RWPE2 (cell line): ENCODE results near the gene CCDC51.
A peak's percentile ranks its signal among the peaks of the same experiment; 100 is the strongest.

ENCODE experiments used
- ATAC-seq: fragments of 200-7000 bp; cut with Tn5 transposase; 3 replicates; pipeline ENCODE4 v1.9.1; 2021; ENCODE audit warnings: low read depth
- DNase-seq: peaks from one replicate; pipeline ENCODE4 v3.0.0-alpha.2; 2020; ENCODE audit warnings: low spot score
- H3K27ac ChIP-seq: fragments of 450-650 bp; 2 replicates; pipeline ENCODE4 v1.5.1; 2017; ENCODE audit warnings: mild to moderate bottlenecking; ENCODE audit not compliant: poor library complexity, severe bottlenecking
- H3K27me3 ChIP-seq: fragments of 250-450 bp; sonication (Bioruptor Pico); 2 replicates; pipeline ENCODE4 v1.5.1; 2021; ENCODE audit warnings: mild to moderate bottlenecking, moderate library complexity; ENCODE audit not compliant: insufficient read depth, poor library complexity, severe bottlenecking
- H3K36me3 ChIP-seq: fragments of 250-450 bp; sonication (Bioruptor Pico); 2 replicates; pipeline ENCODE4 v1.5.1; 2020; ENCODE audit warnings: low read depth, mild to moderate bottlenecking, moderate library complexity
- H3K4me1 ChIP-seq: fragments of 250-450 bp; sonication (Bioruptor Pico); 2 replicates; pipeline ENCODE4 v1.5.1; 2021; ENCODE audit warnings: mild to moderate bottlenecking, moderate library complexity; ENCODE audit not compliant: insufficient read depth, poor library complexity, severe bottlenecking
- H3K4me3 ChIP-seq: fragments of 250-450 bp; sonication (Bioruptor Pico); 2 replicates; pipeline ENCODE4 v1.5.1; 2021; ENCODE audit warnings: mild to moderate bottlenecking, moderate library complexity; ENCODE audit not compliant: severe bottlenecking
- H3K9me3 ChIP-seq: fragments of 250-450 bp; sonication (Bioruptor Pico); 2 replicates; pipeline ENCODE4 v1.5.1; 2021; ENCODE audit warnings: mild to moderate bottlenecking, moderate library complexity; ENCODE audit not compliant: severe bottlenecking
- TF ChIP-seq, protein P1 (sequence below): fragments of 450-650 bp; IDR thresholded peaks from one replicate; pipeline ENCODE4 v1.5.1; 2017; ENCODE audit warnings: mild to moderate bottlenecking, moderate library complexity; ENCODE audit not compliant: poor library complexity, severe bottlenecking

Gene CCDC51

DNA sequence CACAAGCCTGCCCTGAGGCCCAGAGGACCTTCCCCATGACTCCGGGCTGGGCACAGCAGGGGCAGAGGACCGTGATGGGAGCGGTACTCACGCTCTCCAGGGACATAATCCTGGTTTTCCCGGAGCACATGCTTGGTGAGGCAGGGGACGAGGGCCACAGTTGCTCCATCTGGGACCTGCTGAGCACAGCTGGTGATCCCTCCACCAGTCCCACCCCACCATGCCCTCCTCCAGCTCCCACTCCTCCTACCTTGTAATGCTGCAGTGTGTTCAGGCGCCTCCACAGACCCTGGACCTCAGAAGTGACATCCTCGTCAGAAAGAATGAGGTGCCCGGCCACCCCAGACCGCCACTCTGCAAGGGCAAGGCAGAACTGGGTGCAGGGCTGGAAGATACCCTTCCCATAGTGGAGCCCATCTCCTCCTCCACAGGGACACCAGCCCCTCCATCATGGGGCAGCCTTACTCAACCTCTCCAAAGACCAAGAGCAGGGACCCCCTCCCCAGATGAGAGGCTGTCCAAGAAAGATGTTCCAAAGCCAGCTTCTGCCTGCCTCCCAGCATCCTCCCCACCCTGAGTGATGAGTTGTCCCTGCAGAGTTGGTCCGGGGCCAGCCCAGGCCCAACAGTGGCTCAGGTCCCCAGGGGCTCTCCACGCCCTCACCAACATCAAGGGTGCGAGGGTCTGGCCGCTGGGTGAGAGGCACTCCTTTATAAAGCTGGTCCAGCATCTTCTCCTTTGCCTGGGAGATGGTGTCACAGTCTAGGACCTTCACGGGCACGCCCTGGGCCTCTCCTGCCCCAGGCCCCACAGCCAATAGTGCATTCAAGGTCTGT, 29.5 kb downstream of the CCDC51 start:
- H3K9me3 ChIP-seq: no peaks in the 10 kb centered on the region
- H3K4me1 ChIP-seq: no peaks in the 10 kb centered on the region
- ATAC-seq: no peak
- no peak overlapping the region for H3K27ac ChIP-seq
- DNase-seq: peak; percentile 45
- no peak overlapping the region for H3K4me3 ChIP-seq
- TF ChIP-seq, protein P1, sequence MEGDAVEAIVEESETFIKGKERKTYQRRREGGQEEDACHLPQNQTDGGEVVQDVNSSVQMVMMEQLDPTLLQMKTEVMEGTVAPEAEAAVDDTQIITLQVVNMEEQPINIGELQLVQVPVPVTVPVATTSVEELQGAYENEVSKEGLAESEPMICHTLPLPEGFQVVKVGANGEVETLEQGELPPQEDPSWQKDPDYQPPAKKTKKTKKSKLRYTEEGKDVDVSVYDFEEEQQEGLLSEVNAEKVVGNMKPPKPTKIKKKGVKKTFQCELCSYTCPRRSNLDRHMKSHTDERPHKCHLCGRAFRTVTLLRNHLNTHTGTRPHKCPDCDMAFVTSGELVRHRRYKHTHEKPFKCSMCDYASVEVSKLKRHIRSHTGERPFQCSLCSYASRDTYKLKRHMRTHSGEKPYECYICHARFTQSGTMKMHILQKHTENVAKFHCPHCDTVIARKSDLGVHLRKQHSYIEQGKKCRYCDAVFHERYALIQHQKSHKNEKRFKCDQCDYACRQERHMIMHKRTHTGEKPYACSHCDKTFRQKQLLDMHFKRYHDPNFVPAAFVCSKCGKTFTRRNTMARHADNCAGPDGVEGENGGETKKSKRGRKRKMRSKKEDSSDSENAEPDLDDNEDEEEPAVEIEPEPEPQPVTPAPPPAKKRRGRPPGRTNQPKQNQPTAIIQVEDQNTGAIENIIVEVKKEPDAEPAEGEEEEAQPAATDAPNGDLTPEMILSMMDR: no peak
- H3K36me3 ChIP-seq: peaks cover 96% of the 10 kb centered on the region
- no peaks in the 10 kb centered on the region for H3K27me3 ChIP-seq

DNA sequence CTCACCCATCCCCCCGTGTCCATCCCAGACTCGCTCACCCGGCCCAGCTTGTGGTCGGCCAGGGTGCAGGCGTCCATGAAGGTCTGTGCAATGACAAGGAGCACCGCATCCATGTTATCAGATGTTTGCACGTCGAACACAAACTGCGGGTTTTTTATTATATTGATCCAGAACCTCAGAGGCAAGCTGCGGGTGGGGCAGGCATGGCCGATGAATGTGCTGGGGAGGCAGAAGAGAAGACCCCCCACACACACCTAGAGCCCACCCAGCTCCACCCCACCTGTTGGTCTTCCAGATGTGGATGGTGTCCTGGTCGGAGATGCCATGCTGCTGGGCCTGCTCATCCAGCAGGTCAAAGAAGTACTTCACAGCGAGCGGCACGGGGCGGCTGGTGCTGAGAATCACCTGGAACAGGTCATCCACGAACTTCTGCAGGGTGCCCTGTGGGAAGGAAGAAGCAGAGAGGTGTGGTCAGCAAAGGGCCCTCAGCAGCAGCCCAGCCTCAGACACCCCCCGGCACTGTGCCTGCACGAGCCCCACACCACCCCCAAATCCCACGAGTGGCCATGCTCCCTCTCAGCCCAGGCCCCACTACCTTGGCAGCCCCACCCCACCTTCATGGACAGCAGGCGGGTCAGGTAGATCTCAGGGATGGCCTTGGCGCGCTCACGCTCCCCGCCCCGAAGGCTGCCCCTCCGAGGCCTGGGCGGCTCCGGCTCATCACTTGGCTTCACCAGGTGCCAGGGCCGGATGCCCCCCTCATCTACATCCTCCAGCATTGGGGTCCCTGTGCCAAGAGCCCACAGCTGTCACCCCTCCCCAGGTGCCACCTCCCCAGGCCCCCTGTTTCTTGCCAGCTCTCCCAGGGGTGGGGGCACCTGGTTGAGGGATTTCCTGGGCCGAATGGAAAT, 30.4 kb downstream of the CCDC51 start:
- Histone ChIP-seq H3K36me3 (peaks cover 91% of the 10 kb centered on the region), H3K27me3 (no peaks in the 10 kb centered on the region), H3K27ac (no peak overlapping the region), H3K9me3 (no peaks in the 10 kb centered on the region), H3K4me1 (no peaks in the 10 kb centered on the region), H3K4me3 (no peak overlapping the region)
- TF ChIP-seq, protein P1: no peak
- ATAC-seq (no peak), DNase-seq (peak; percentile 56)

DNA sequence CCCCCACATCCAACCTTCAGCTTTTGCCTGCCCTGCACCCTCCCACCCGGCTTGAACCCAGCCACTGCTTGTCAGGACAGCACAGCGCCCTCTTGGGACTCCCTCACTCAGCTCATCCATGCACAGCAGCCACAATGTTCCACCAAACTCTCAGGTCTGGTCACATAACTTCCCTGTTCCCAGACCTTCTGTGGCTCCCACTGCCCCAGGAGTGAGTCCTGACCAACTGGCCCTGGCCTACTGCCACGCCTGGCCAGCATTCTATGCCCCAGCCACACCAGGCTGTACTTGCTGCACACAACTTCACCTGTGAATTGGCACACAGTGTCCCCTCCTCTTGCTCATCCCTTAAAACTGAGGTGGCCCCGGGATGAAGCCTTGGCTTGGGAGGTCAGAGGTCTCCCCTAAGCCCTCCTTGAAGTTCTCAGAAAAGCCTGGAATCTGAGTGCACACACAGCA, 31.1 kb downstream of the CCDC51 start:
- DNase-seq: peak; percentile 30
- peaks cover 90% of the 10 kb centered on the region for H3K36me3 ChIP-seq
- H3K27ac ChIP-seq: no peak overlapping the region
- H3K4me3 ChIP-seq: no peak overlapping the region
- no peaks in the 10 kb centered on the region for H3K9me3 ChIP-seq
- ATAC-seq: no peak
- TF ChIP-seq, protein P1: no peak
- no peaks in the 10 kb centered on the region for H3K4me1 ChIP-seq
- H3K27me3 ChIP-seq: no peaks in the 10 kb centered on the region

DNA sequence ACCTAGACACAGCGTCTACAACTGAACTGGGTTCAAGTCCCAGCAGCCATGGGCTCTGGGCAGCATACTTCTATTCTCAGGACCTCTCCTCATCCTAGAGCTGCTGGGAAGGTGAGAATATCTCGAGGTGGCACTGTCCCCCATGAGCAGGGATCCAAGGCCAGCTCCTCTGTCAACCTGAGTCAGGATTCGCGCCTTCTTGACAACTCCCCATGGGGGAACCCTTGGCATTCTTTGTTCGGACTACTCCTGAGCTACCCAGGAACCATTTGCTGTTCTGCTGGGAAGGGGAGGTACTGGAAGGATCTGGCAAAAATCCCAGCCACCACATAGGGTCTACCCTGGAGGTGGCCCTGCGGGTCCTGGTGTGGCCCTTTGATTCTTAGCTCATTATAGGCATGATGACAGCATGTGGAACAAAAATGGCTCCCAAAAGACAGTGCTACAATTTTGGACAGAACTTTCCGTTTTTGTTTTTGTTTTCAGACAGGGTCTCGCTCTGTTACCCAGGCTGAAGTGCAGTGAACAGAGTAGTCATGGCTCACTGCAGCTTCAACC, 32.3 kb downstream of the CCDC51 start:
- Histone ChIP-seq H3K4me3 (no peak overlapping the region), H3K36me3 (peaks cover 89% of the 10 kb centered on the region), H3K4me1 (peaks cover 2% of the 10 kb centered on the region), H3K27me3 (no peaks in the 10 kb centered on the region), H3K9me3 (no peaks in the 10 kb centered on the region), H3K27ac (no peak overlapping the region)
- ATAC-seq: no peak
- TF ChIP-seq, protein P1: no peak
- DNase-seq: no peak
